ENCODE results near the gene MINDY1.

MINDY1 gene

GRCh38 chr1:151006327-151007052 lies at the start of gene MINDY1:
Gene MINDY1, minus strand, starts transcription at chr1:151006902. Its CDS starts 4,285 bp downstream, at chr1:151002617.
- DNase-seq (ENCODE audit: low spot score): peak; percentile 96

GRCh38 chr1:151056149-151056548 lies 49.4 kb upstream of the MINDY1 start:
- DNase-seq (ENCODE audit: low spot score): no peak

- DNase-seq (ENCODE audit: low spot score): no peak
These were observed 48.9 kb upstream of the MINDY1 start for GRCh38 chr1:151055581-151055980.

- DNase-seq (ENCODE audit: low spot score): no peak
These were observed 48.4 kb upstream of the MINDY1 start for GRCh38 chr1:151054971-151055547.

- no peak for DNase-seq (ENCODE audit: low spot score)
These were observed 44.8 kb upstream of the MINDY1 start for GRCh38 chr1:151051356-151052009.

- DNase-seq (ENCODE audit: low spot score): no peak
These were observed 43.5 kb upstream of the MINDY1 start for GRCh38 chr1:151050051-151050688.

GRCh38 chr1:151049458-151049857 lies 42.8 kb upstream of the MINDY1 start:
- DNase-seq (ENCODE audit: low spot score): no peak

GRCh38 chr1:151048645-151049032 lies 41.9 kb upstream of the MINDY1 start:
- no peak for DNase-seq (ENCODE audit: low spot score)

GRCh38 chr1:151047925-151048644 lies 41.4 kb upstream of the MINDY1 start:
- DNase-seq (ENCODE audit: low spot score): peak; percentile 82

GRCh38 chr1:151047591-151047924 lies 40.9 kb upstream of the MINDY1 start, which contains the start of gene C1orf56:
Gene C1orf56, plus strand, starts transcription at chr1:151047751. Its CDS starts 97 bp downstream, at chr1:151047848.
- DNase-seq (ENCODE audit: low spot score): peak; percentile 72

GRCh38 chr1:151043163-151043562 lies 36.5 kb upstream of the MINDY1 start:
- DNase-seq (ENCODE audit: low spot score): no peak

GRCh38 chr1:151039521-151039920 lies 32.8 kb upstream of the MINDY1 start:
- no peak for DNase-seq (ENCODE audit: low spot score)

GRCh38 chr1:151037032-151037431 lies 30.3 kb upstream of the MINDY1 start:
- DNase-seq (ENCODE audit: low spot score): no peak

- DNase-seq (ENCODE audit: low spot score): no peak
These were observed 29.7 kb upstream of the MINDY1 start, which contains the start of gene BNIPL for GRCh38 chr1:151036356-151036755. Gene BNIPL, plus strand, starts transcription at chr1:151036586. Its CDS starts 140 bp downstream, at chr1:151036726.

GRCh38 chr1:151035167-151035566 lies 28.5 kb upstream of the MINDY1 start:
- no peak for DNase-seq (ENCODE audit: low spot score)

- DNase-seq (ENCODE audit: low spot score): no peak
These were observed 25.5 kb upstream of the MINDY1 start for GRCh38 chr1:151032164-151032563.

- no peak for DNase-seq (ENCODE audit: low spot score)
These were observed 19.8 kb upstream of the MINDY1 start for GRCh38 chr1:151026460-151026859.

- DNase-seq (ENCODE audit: low spot score): peak; percentile 85
These were observed 17.9 kb upstream of the MINDY1 start for GRCh38 chr1:151024540-151025146.

- no peak for DNase-seq (ENCODE audit: low spot score)
These were observed 6.8 kb upstream of the MINDY1 start for GRCh38 chr1:151013518-151013917.

GRCh38 chr1:151012684-151013471 lies 6.2 kb upstream of the MINDY1 start:
- no peak for DNase-seq (ENCODE audit: low spot score)

Measured in cerebellar cortex (tissue), 1 donor.